DOHH2 (cell line): ENCODE measurements around the gene PRDM11.
"Not testable (repeated sequence)": the region's sequence is repeated elsewhere in the genome, so short reads cannot be mapped to it uniquely, and the experiment has no call there.

ENCODE experiments used
- H3F3A ChIP-seq: fragments of 200-600 bp; sonication (generic), shearing (Covaris generic); 2 replicates; pipeline ENCODE4 v1.6.0; 2016; ENCODE audit warnings: antibody characterized with exemption, mild to moderate bottlenecking; ENCODE audit not compliant: control insufficient read depth, insufficient read depth
- H3K27ac ChIP-seq: fragments of 200-600 bp; sonication (generic); 2 replicates; pipeline ENCODE4 v1.5.1; 2014; ENCODE audit warnings: low read depth, mild to moderate bottlenecking, low read length, moderate library complexity
- H3K27me3 ChIP-seq: fragments of 200-600 bp; sonication (generic); 2 replicates; pipeline ENCODE4 v1.6.1; 2014; ENCODE audit warnings: mild to moderate bottlenecking, low read length, mixed read lengths; ENCODE audit not compliant: control insufficient read depth
- H3K36me3 ChIP-seq: fragments of 200-600 bp; sonication (generic); 2 replicates; pipeline ENCODE4 v1.6.1; 2014; ENCODE audit warnings: mild to moderate bottlenecking, low read length, moderate library complexity, mixed read lengths; ENCODE audit not compliant: control insufficient read depth
- H3K4me1 ChIP-seq: fragments of 200-600 bp; sonication (generic); 2 replicates; pipeline ENCODE4 v1.6.1; 2014; ENCODE audit warnings: mild to moderate bottlenecking, low read length, mixed read lengths; ENCODE audit not compliant: control insufficient read depth
- H3K4me2 ChIP-seq: fragments of 200-600 bp; sonication (generic); 2 replicates; pipeline ENCODE4 v1.6.0; 2014; ENCODE audit warnings: mild to moderate bottlenecking, low read length, moderate library complexity
- H3K4me3 ChIP-seq: fragments of 200-600 bp; sonication (generic); 2 replicates; pipeline ENCODE4 v1.5.1; 2014; ENCODE audit warnings: mild to moderate bottlenecking, low read length, mixed read lengths
- H3K79me2 ChIP-seq: fragments of 200-600 bp; sonication (generic); 2 replicates; pipeline ENCODE4 v1.6.1; 2014; ENCODE audit warnings: mild to moderate bottlenecking, low read length, mixed read lengths; ENCODE audit not compliant: control insufficient read depth
- H3K9me2 ChIP-seq: fragments of 200-600 bp; sonication (generic); replicated peaks from 2 replicates; pipeline ENCODE4 v1.6.1; 2014; ENCODE audit warnings: mild to moderate bottlenecking, low read length, mixed read lengths; ENCODE audit not compliant: control insufficient read depth
- H3K9me3 ChIP-seq: fragments of 200-600 bp; sonication (generic); 2 replicates; pipeline ENCODE4 v1.6.1; 2014; ENCODE audit warnings: antibody characterized with exemption, low read length, mixed read lengths; ENCODE audit not compliant: control insufficient read depth, insufficient read depth
- H4K20me1 ChIP-seq: fragments of 200-600 bp; sonication (generic); 2 replicates; pipeline ENCODE4 v1.6.0; 2014; ENCODE audit warnings: low read depth, mild to moderate bottlenecking, antibody characterized with exemption, low read length, moderate library complexity; ENCODE audit not compliant: control insufficient read depth, insufficient read depth
- CTCF ChIP-seq: fragments of 200-600 bp; sonication (generic); IDR thresholded peaks from one replicate; pipeline ENCODE4 v1.5.1; 2014; ENCODE audit warnings: antibody characterized with exemption, mild to moderate bottlenecking, low read depth, low read length; ENCODE audit not compliant: poor library complexity, severe bottlenecking
- EZH2phosphoT487 ChIP-seq: fragments of 200-600 bp; sonication (generic); IDR thresholded peaks from 2 replicates; pipeline ENCODE4 v1.6.1; 2017; ENCODE audit warnings: borderline replicate concordance, mild to moderate bottlenecking, antibody characterized with exemption, low read length, moderate library complexity, mixed read lengths

PRDM11 gene

GRCh38 chr11:45248501-45249011 is 102.1 kb downstream of the PRDM11 start:
- H3K9me3 ChIP-seq = no peaks in the 10 kb centered on the region
- no peak overlapping the region for H3K4me3 ChIP-seq
- H3K36me3 ChIP-seq = no peaks in the 10 kb centered on the region
- H3K27me3 ChIP-seq = peaks cover 7% of the 10 kb centered on the region
- peaks cover 20% of the 10 kb centered on the region for H3K4me1 ChIP-seq
- no peak overlapping the region for H3K27ac ChIP-seq
- H3F3A ChIP-seq = no peaks in the 10 kb centered on the region
- TF ChIP-seq CTCF (no peak), EZH2phosphoT487 (no peak)
- H3K4me2 ChIP-seq = no peak overlapping the region
- no peaks in the 10 kb centered on the region for H3K79me2 ChIP-seq
- no peaks in the 10 kb centered on the region for H4K20me1 ChIP-seq
- H3K9me2 ChIP-seq = no peaks in the 10 kb centered on the region

- not testable (repeated sequence) for H3K27me3 ChIP-seq, H3K4me2 ChIP-seq, H3K4me3 ChIP-seq, H3K27ac ChIP-seq, H3K79me2 ChIP-seq, H3K9me2 ChIP-seq, H3K9me3 ChIP-seq, H3F3A ChIP-seq, H3K36me3 ChIP-seq, H4K20me1 ChIP-seq
- H3K4me1 ChIP-seq = peaks cover 20% of the 10 kb centered on the region
These were observed 102.9 kb downstream of the PRDM11 start for GRCh38 chr11:45249372-45249771.

GRCh38 chr11:45250035-45250718 is 103.7 kb downstream of the PRDM11 start:
- no peaks in the 10 kb centered on the region for H3K9me3 ChIP-seq
- H3K36me3 ChIP-seq = no peaks in the 10 kb centered on the region
- TF ChIP-seq EZH2phosphoT487 = no peak
- H3K4me2 ChIP-seq = peak overlapping the region; percentile 3; the same call in 1 of the 2 replicates
- peaks cover 20% of the 10 kb centered on the region for H3K4me1 ChIP-seq
- H4K20me1 ChIP-seq = no peaks in the 10 kb centered on the region
- no peaks in the 10 kb centered on the region for H3F3A ChIP-seq
- H3K4me3 ChIP-seq = no peak overlapping the region
- H3K27ac ChIP-seq = no peak overlapping the region
- H3K9me2 ChIP-seq = no peaks in the 10 kb centered on the region
- no peaks in the 10 kb centered on the region for H3K79me2 ChIP-seq
- peaks cover 7% of the 10 kb centered on the region for H3K27me3 ChIP-seq

- H3K4me2 ChIP-seq = no peak overlapping the region
- no peak overlapping the region for H3K4me3 ChIP-seq
- H3K79me2 ChIP-seq = no peaks in the 10 kb centered on the region
- no peak for TF ChIP-seq EZH2phosphoT487
- TF ChIP-seq CTCF = peak; percentile 76
- H3K27me3 ChIP-seq = peaks cover 6% of the 10 kb centered on the region
- H3K4me1 ChIP-seq = peaks cover 20% of the 10 kb centered on the region
- H3K36me3 ChIP-seq = no peaks in the 10 kb centered on the region
- H4K20me1 ChIP-seq = no peaks in the 10 kb centered on the region
- no peaks in the 10 kb centered on the region for H3F3A ChIP-seq
- no peaks in the 10 kb centered on the region for H3K9me3 ChIP-seq
- no peaks in the 10 kb centered on the region for H3K9me2 ChIP-seq
- no peak overlapping the region for H3K27ac ChIP-seq
These were observed 105.9 kb downstream of the PRDM11 start for GRCh38 chr11:45252134-45252856.
